Stimulated activated CD4-positive, alpha-beta T cell treated with anti-CD3 and anti-CD28 coated beads, TNF-alpha, amount 100 ng/mL, for 4 hours (primary cell): Measurements from ENCODE around the gene N4BP2L2.
"Not testable (repeated sequence)": the region's sequence is repeated elsewhere in the genome, so short reads cannot be mapped to it uniquely, and the experiment has no call there.

Experiments used
- DNase-seq, 3 experiments: peaks; one replicate each; pipeline ENCODE4 v3.0.0-alpha.2; 2020; ENCODE audit warnings: low read depth in 3 of 3

Gene N4BP2L2

GRCh38 chr13:32538621-32539246 lies at the start of gene N4BP2L2:
TSS of gene N4BP2L2 (minus strand) at chr13:32538795. CDS start at chr13:32537027, 1,768 bp downstream.
- DNase-seq = peak; percentile 66 to 82 (median 76)

GRCh38 chr13:32587811-32588170 lies 49.2 kb upstream of the N4BP2L2 start:
- DNase-seq = no peak

- peak; percentile 29 to 44 (median 30) for DNase-seq
Observed at GRCh38 chr13:32587011-32587810, 48.6 kb upstream of the N4BP2L2 start.

- peak; percentile 89 to 92 (median 90) for DNase-seq
Observed at GRCh38 chr13:32586080-32586900, 47.7 kb upstream of the N4BP2L2 start, which contains the start of gene PDS5B. TSS of gene PDS5B (plus strand) at chr13:32586452. CDS start at chr13:32648773, 62,321 bp downstream.

- DNase-seq = no peak
Observed at GRCh38 chr13:32585550-32586079, 47.0 kb upstream of the N4BP2L2 start.

- no peak for DNase-seq
Observed at GRCh38 chr13:32582991-32583390, 44.4 kb upstream of the N4BP2L2 start.

- no peak for DNase-seq
Observed at GRCh38 chr13:32582281-32582680, 43.7 kb upstream of the N4BP2L2 start.

- no peak for DNase-seq
Observed at GRCh38 chr13:32581177-32581786, 42.7 kb upstream of the N4BP2L2 start.

- DNase-seq = no peak
Observed at GRCh38 chr13:32577032-32577431, 38.4 kb upstream of the N4BP2L2 start.

GRCh38 chr13:32575687-32576086 lies 37.1 kb upstream of the N4BP2L2 start:
- not testable (repeated sequence) for DNase-seq

GRCh38 chr13:32560842-32561241 lies 22.2 kb upstream of the N4BP2L2 start:
- DNase-seq = not testable (repeated sequence)

GRCh38 chr13:32555613-32556012 lies 17.0 kb upstream of the N4BP2L2 start:
- no peak for DNase-seq

GRCh38 chr13:32553720-32554119 lies 15.1 kb upstream of the N4BP2L2 start:
- DNase-seq = no peak

GRCh38 chr13:32549788-32550187 lies 11.2 kb upstream of the N4BP2L2 start:
- DNase-seq = no peak

- DNase-seq = no peak
Observed at GRCh38 chr13:32548837-32549236, 10.2 kb upstream of the N4BP2L2 start.

- DNase-seq = no peak
Observed at GRCh38 chr13:32545083-32545482, 6.5 kb upstream of the N4BP2L2 start.

- DNase-seq = no peak
Observed at GRCh38 chr13:32542221-32542620, 3.6 kb upstream of the N4BP2L2 start.

- DNase-seq = no peak
Observed at GRCh38 chr13:32538143-32538620, 413 bp downstream of the N4BP2L2 start.

- peak; percentile 2 to 11 (median 6) for DNase-seq
Observed at GRCh38 chr13:32537580-32538142, 934 bp downstream of the N4BP2L2 start.

GRCh38 chr13:32535748-32536147 lies 2.8 kb downstream of the N4BP2L2 start:
- no peak for DNase-seq

- no peak for DNase-seq
Observed at GRCh38 chr13:32535115-32535514, 3.5 kb downstream of the N4BP2L2 start.
